OCI-M2 (cell line): ENCODE results near the gene ATP1A3.

Experiments used
- DNase-seq: peaks from one replicate; lab custom pipeline; 2025; ENCODE audit not compliant: unreplicated experiment; lab: John Stamatoyannopoulos, UW

The ATP1A3 gene

GRCh38 chr19:41918095-41918494, 75.9 kb downstream of the ATP1A3 start:
- DNase-seq = no peak

GRCh38 chr19:41917676-41918075, 76.4 kb downstream of the ATP1A3 start:
- DNase-seq = no peak
